Neural progenitor cell (in vitro differentiated cells): ENCODE data around the gene SPINT1. TPM values are rescaled to one million over a fixed set of nuclear protein-coding genes. Genes with fewer than 3 reads are reported as not detected.
A peak's percentile ranks its signal among the peaks of the same experiment; 100 is the strongest.

ENCODE experiments used
- DNase-seq: peaks from one replicate; pipeline ENCODE4 v3.0.0-alpha.2; 2016; ENCODE audit warnings: low spot score
- H2AFZ ChIP-seq: fragments of 200-600 bp; sonication (generic); replicated peaks from 2 replicates; pipeline ENCODE4 v1.6.1; 2016; ENCODE audit warnings: antibody characterized with exemption
- H3F3A ChIP-seq: fragments of 200-600 bp; sonication (generic); 2 replicates; pipeline ENCODE4 v1.6.1; 2016; ENCODE audit warnings: antibody characterized with exemption, low read depth
- H3K27ac ChIP-seq: fragments of 200-600 bp; sonication (generic); 2 replicates; pipeline ENCODE4 v1.5.1; 2016; ENCODE audit warnings: mild to moderate bottlenecking
- H3K27me3 ChIP-seq: fragments of 200-600 bp; sonication (generic); 2 replicates; pipeline ENCODE4 v1.6.1; 2016; ENCODE audit warnings: mild to moderate bottlenecking, moderate library complexity
- H3K36me3 ChIP-seq: fragments of 200-600 bp; sonication (generic); 2 replicates; pipeline ENCODE4 v1.5.1; 2016
- H3K4me1 ChIP-seq: fragments of 200-600 bp; sonication (generic); 2 replicates; pipeline ENCODE4 v1.6.1; 2016; ENCODE audit warnings: mixed run types
- H3K4me2 ChIP-seq: fragments of 200-600 bp; sonication (generic); 2 replicates; pipeline ENCODE4 v1.6.1; 2016
- H3K4me3 ChIP-seq: fragments of 200-600 bp; sonication (generic); 2 replicates; pipeline ENCODE4 v1.5.1; 2016
- H3K79me2 ChIP-seq: fragments of 200-600 bp; sonication (generic); 2 replicates; pipeline ENCODE4 v1.6.1; 2016; ENCODE audit warnings: low read depth
- H3K9ac ChIP-seq: fragments of 200-600 bp; sonication (generic); 2 replicates; pipeline ENCODE4 v1.6.1; 2016
- H3K9me3 ChIP-seq: fragments of 200-600 bp; sonication (generic); 2 replicates; pipeline ENCODE4 v1.5.1; 2016; ENCODE audit warnings: low read depth
- H4K20me1 ChIP-seq: fragments of 200-600 bp; sonication (generic); 2 replicates; pipeline ENCODE4 v1.6.1; 2016; ENCODE audit warnings: low read depth
- H3K27ac Mint-ChIP-seq: 3 replicates; pipeline ENCODE4 v1.8.0; 2021; ENCODE audit warnings: mixed read lengths
- H3K27me3 Mint-ChIP-seq: 2 replicates; pipeline ENCODE4 v1.8.0; 2022; ENCODE audit warnings: low read depth, mild to moderate bottlenecking, inconsistent platforms, moderate library complexity, mixed read lengths; ENCODE audit not compliant: insufficient read depth
- H3K36me3 Mint-ChIP-seq: 3 replicates; pipeline ENCODE4 v1.8.0; 2021; ENCODE audit warnings: mixed read lengths
- H3K4me1 Mint-ChIP-seq: 3 replicates; pipeline ENCODE4 v1.8.0; 2021; ENCODE audit warnings: mixed read lengths
- H3K4me3 Mint-ChIP-seq: 3 replicates; pipeline ENCODE4 v1.8.0; 2021; ENCODE audit warnings: mild to moderate bottlenecking, moderate library complexity, mixed read lengths
- H3K9me3 Mint-ChIP-seq: 3 replicates; pipeline ENCODE4 v1.8.0; 2020; ENCODE audit warnings: mixed read lengths
- CTCF ChIP-seq: fragments of 200-600 bp; sonication (generic); IDR thresholded peaks from 2 replicates; pipeline ENCODE4 v1.5.1; 2017; ENCODE audit warnings: antibody characterized with exemption, mild to moderate bottlenecking
- EZH2 ChIP-seq: fragments of 200-600 bp; sonication (generic); IDR thresholded peaks from 2 replicates; pipeline ENCODE4 v1.6.1; 2017; ENCODE audit warnings: antibody characterized with exemption, mild to moderate bottlenecking, moderate library complexity
- EZH2phosphoT487 ChIP-seq: fragments of 200-600 bp; sonication (generic); IDR thresholded peaks from 2 replicates; pipeline ENCODE4 v1.6.1; 2017; ENCODE audit warnings: antibody characterized with exemption
- small RNA-seq: library from RNA; depleted of rRNA; stranded (forward); fragments of <200 nt; gene quantifications from one replicate; pipeline ENCODE3, GENCODE V24; 2015
- total RNA-seq: library from RNA; depleted of rRNA; stranded (reverse); fragments of >200 nt; gene quantifications from 2 replicates; pipeline ENCODE4 v1.2.3, GENCODE V29; 2015; ENCODE audit warnings: low replicate concordance

Gene SPINT1
- total RNA-seq, 1 donor from 2014 or later: 12.0 TPM

DNA sequence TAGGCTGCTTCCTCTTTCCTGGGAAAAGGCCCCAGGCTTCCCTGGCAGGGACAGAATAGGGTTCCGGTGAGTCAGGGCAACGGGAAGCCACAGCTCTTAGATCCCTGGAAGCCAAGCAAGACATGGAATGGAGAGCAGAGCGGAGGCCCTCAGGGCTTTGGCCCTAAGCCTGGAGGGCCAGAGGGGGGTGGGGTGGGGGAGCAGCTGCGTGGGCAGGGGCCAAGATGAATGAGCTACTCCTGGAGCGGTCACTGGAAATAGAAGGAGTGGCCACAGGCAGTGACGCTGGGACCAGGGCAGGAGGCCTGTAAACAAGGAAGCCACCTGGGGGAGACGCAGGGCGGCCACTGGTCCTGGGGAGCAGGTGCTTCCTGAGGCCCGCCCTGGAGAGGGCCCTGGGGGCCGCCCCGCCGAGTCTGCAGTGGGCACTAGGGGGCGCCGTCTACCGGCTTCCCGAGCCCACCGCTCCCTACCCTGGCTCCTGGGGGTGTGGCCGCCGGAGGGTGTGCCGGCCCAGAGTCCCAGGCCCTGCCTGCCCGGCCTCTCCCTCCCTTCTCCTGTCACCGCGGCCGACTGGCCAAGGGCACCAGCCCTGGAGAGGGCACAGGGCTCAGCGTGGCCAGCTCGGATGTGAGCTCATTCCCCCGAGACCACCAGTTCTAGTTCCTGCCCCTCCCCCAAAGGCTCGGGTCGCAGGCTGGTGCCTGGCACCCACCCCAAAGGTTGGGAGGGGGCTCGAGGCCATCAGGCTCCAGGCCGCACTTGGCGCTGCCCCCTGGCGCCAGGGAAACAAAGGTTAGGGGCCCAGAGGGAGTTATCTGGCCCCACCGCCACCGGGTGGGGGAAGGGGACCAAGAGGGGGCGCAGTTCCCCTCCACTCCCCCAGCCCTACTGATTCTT lies 62.5 kb downstream of the SPINT1 start:
- peak overlapping the region; percentile 45 for H2AFZ ChIP-seq
- no peak overlapping the region for H3K9ac ChIP-seq
- H3K4me3 ChIP-seq: peak overlapping the region; percentile 49
- peak; percentile 92 for DNase-seq
- peak overlapping the region; percentile 81 for H3K4me2 ChIP-seq
- H3K27ac ChIP-seq: no peak overlapping the region
- H3K27ac Mint-ChIP-seq: no peak overlapping the region
- H3K4me1 ChIP-seq: peaks cover 21% of the 10 kb centered on the region
- peaks cover 15% of the 10 kb centered on the region for H3F3A ChIP-seq
- H3K27me3 ChIP-seq: no peaks in the 10 kb centered on the region
- H3K4me3 Mint-ChIP-seq: no peak overlapping the region
- H3K79me2 ChIP-seq: peaks cover 1% of the 10 kb centered on the region
- TF ChIP-seq EZH2phosphoT487: no peak
- TF ChIP-seq EZH2: no peak
- peak; percentile 71 for TF ChIP-seq CTCF
- H3K36me3 ChIP-seq: no peaks in the 10 kb centered on the region
- peaks cover 8% of the 10 kb centered on the region for H3K27me3 Mint-ChIP-seq
- H3K9me3 ChIP-seq: no peaks in the 10 kb centered on the region
- peaks cover 47% of the 10 kb centered on the region for H4K20me1 ChIP-seq
- peaks cover 7% of the 10 kb centered on the region for H3K36me3 Mint-ChIP-seq
- peaks cover 17% of the 10 kb centered on the region for H3K4me1 Mint-ChIP-seq
- no peaks in the 10 kb centered on the region for H3K9me3 Mint-ChIP-seq

DNA sequence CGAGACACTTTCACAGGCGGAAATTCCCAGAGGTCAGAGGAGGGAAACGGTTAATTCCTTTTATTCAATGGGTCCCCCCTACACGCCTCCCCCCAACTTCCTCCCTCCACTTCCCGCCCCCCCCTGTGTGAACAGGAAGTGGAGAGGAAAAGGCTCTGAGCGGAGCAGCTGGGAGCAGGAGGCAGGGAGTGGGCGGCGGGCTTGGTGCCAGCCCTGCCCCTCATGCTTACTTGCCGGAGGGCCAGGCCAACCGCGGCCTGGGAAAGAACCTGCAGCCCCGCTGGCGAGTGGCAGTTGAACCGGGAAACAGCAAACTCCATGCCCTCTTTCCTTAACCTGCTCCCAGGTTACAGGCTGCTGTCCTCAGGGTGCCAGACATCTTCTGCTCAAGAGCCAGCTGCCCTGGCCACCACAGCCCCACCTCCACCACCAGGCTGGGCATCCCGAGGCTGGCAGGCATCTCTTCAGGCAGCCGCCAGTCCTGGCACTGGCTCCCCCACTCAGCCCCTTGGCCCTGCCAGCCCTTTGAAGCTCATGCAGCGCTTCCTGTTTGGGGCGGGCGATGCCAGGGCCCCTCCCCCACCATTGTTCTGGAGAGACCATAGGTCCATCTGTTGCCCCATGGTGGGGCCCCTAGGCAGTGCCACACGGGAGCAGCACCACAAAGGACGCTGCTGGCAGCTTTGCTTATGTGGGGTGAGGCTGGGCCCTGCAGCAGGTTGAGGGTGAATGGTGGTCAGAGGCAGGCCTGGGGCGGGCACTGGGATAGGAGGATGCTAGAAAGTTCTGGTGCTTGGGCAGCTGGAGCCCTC lies 63.3 kb downstream of the SPINT1 start:
- no peaks in the 10 kb centered on the region for H3K27me3 ChIP-seq
- H3K4me3 ChIP-seq: peak overlapping the region; percentile 49
- H3K36me3 ChIP-seq: no peaks in the 10 kb centered on the region
- no peaks in the 10 kb centered on the region for H3K9me3 Mint-ChIP-seq
- peaks cover 8% of the 10 kb centered on the region for H3K27me3 Mint-ChIP-seq
- H3K9ac ChIP-seq: no peak overlapping the region
- DNase-seq: no peak
- peaks cover 21% of the 10 kb centered on the region for H3F3A ChIP-seq
- peaks cover 22% of the 10 kb centered on the region for H3K4me1 Mint-ChIP-seq
- H3K36me3 Mint-ChIP-seq: peaks cover 7% of the 10 kb centered on the region
- H3K79me2 ChIP-seq: no peaks in the 10 kb centered on the region
- no peak for TF ChIP-seq EZH2
- TF ChIP-seq CTCF: no peak
- no peak for TF ChIP-seq EZH2phosphoT487
- no peak overlapping the region for H3K27ac ChIP-seq
- H3K27ac Mint-ChIP-seq: no peak overlapping the region
- no peaks in the 10 kb centered on the region for H3K9me3 ChIP-seq
- H3K4me3 Mint-ChIP-seq: no peak overlapping the region
- H3K4me1 ChIP-seq: peaks cover 23% of the 10 kb centered on the region
- H3K4me2 ChIP-seq: peak overlapping the region; percentile 81
- H2AFZ ChIP-seq: peak overlapping the region; percentile 45
- H4K20me1 ChIP-seq: peaks cover 42% of the 10 kb centered on the region

Small RNA genes within 50 kb of the gene (small RNA-seq; reads per million reads assigned to genes)
- gene AC025166.1: not detected

Other genes with a start within 250 kb of the SPINT1 start
- gene KNL1, start 249.8 kb upstream of the SPINT1 start, total RNA-seq: 71.7 and 125 TPM in 2 replicates
- 27.2 and 48.1 TPM in 2 replicates for gene RAD51, start 148.9 kb upstream of the SPINT1 start, total RNA-seq
- gene RMDN3, start 88.8 kb upstream of the SPINT1 start, total RNA-seq: 13.2 and 16.3 TPM in 2 replicates
- 2.8 and 3.0 TPM in 2 replicates for gene GCHFR, start 80.0 kb upstream of the SPINT1 start, total RNA-seq
- gene C15orf62, start 74.1 kb upstream of the SPINT1 start, total RNA-seq: not detected in 2 replicates
- gene ZFYVE19, start 37.0 kb upstream of the SPINT1 start, total RNA-seq: 19.3 and 20.2 TPM in 2 replicates
- gene DNAJC17, start 36.6 kb upstream of the SPINT1 start, total RNA-seq: 23.3 and 49.3 TPM in 2 replicates
- gene PPP1R14D, start 15.3 kb upstream of the SPINT1 start, total RNA-seq: not detected in 2 replicates
- 1.2 TPM in 1 of 2 replicates, not detected in the other for gene RHOV, start 30.2 kb downstream of the SPINT1 start, total RNA-seq
- 8.0 and 22.2 TPM in 2 replicates for gene VPS18, start 50.4 kb downstream of the SPINT1 start, total RNA-seq
- 0.12 TPM in 1 of 2 replicates, not detected in the other for gene DLL4, start 85.3 kb downstream of the SPINT1 start, total RNA-seq
- 2.4 and 4.8 TPM in 2 replicates for gene CHAC1, start 109.4 kb downstream of the SPINT1 start, total RNA-seq